ENCODE measurements around the gene INPP5F.

- TF ChIP-seq, protein P1, sequence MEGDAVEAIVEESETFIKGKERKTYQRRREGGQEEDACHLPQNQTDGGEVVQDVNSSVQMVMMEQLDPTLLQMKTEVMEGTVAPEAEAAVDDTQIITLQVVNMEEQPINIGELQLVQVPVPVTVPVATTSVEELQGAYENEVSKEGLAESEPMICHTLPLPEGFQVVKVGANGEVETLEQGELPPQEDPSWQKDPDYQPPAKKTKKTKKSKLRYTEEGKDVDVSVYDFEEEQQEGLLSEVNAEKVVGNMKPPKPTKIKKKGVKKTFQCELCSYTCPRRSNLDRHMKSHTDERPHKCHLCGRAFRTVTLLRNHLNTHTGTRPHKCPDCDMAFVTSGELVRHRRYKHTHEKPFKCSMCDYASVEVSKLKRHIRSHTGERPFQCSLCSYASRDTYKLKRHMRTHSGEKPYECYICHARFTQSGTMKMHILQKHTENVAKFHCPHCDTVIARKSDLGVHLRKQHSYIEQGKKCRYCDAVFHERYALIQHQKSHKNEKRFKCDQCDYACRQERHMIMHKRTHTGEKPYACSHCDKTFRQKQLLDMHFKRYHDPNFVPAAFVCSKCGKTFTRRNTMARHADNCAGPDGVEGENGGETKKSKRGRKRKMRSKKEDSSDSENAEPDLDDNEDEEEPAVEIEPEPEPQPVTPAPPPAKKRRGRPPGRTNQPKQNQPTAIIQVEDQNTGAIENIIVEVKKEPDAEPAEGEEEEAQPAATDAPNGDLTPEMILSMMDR (IDR thresholded peaks at IDR 0.05; ENCODE audit: insufficient read depth, low read length, poor library complexity, severe bottlenecking): no peak
- no peak for TF ChIP-seq EZH2phosphoT487 (conservative IDR thresholded peaks at IDR 0.05; ENCODE audit: low read length)
Observed at GRCh38 chr10:119703903-119704508, 21.8 kb upstream of the INPP5F start.

Measured in SU-DHL-6 (cell line).